ENCODE results near the gene WIPI1.

WIPI1 gene

GRCh38 chr17:68390888-68391545, 66.3 kb downstream of the WIPI1 start:
- H2BK5ac ChIP-seq (ENCODE audit: low read depth, low read length, poor library complexity, severe bottlenecking) = no peak overlapping the region
- H2AK5ac ChIP-seq (ENCODE audit: low read length, severe bottlenecking) = no peak overlapping the region
- peaks cover 5% of the 10 kb centered on the region for H3K9me3 ChIP-seq (ENCODE audit: control insufficient read depth, low read length)
- H3K14ac ChIP-seq (ENCODE audit: low read length in 2 of 2) = peak overlapping the region in 1 of 2 experiments; percentile 37
- H3K4me1 ChIP-seq (ENCODE audit: control insufficient read depth, insufficient read depth, low read depth, low read length) = peaks cover 5% of the 10 kb centered on the region
- H3K4ac ChIP-seq (ENCODE audit: low read depth in 1 of 2, low read length in 2 of 2) = peak overlapping the region in 1 of 2 experiments; percentile 50
- 86% methylated on average over 11 of the region's 11 CpGs for WGBS
- peak overlapping the region in 1 of 2 experiments; percentile 58 for H3K18ac ChIP-seq (ENCODE audit: low read depth in 1 of 2, low read length in 2 of 2)
- no peak overlapping the region for H2AFZ ChIP-seq (ENCODE audit: low read depth, low read length)
- peak overlapping the region; percentile 37 for H3K9ac ChIP-seq (ENCODE audit: low read length)
- peak overlapping the region; percentile 32 to 82 for H2BK12ac ChIP-seq (ENCODE audit: low read length in 2 of 2)
- H4K8ac ChIP-seq (ENCODE audit: low read length) = no peak overlapping the region
- H3K27ac ChIP-seq (ENCODE audit: low read length, poor library complexity, severe bottlenecking) = no peak overlapping the region
- H2BK15ac ChIP-seq (ENCODE audit: low read depth, poor library complexity, severe bottlenecking) = peak overlapping the region; percentile 18
- H3K36me3 ChIP-seq (ENCODE audit: control insufficient read depth in 1 of 2, insufficient read depth in 2 of 2, low read depth in 1 of 2, low read length in 2 of 2) = no peaks in the 10 kb centered on the region
- peak overlapping the region in 1 of 2 experiments; percentile 46 for H3K4me3 ChIP-seq (ENCODE audit: insufficient read depth in 1 of 2, low read depth in 1 of 2, low read length in 2 of 2)
- no peak overlapping the region for H2BK120ac ChIP-seq (ENCODE audit: low read depth, low read length)
- no peak overlapping the region for H3K4me2 ChIP-seq (ENCODE audit: low read length, poor library complexity, severe bottlenecking)
- no peaks in the 10 kb centered on the region for H3K79me1 ChIP-seq (replicated peaks; ENCODE audit: low read length, poor library complexity, severe bottlenecking)
- DNase-seq = no peak
- H3K27me3 ChIP-seq (ENCODE audit: control insufficient read depth in 1 of 2, insufficient read depth in 1 of 2, low read length in 2 of 2) = no peaks in the 10 kb centered on the region
- no peak overlapping the region for H4K91ac ChIP-seq (ENCODE audit: low read length)
- no peak overlapping the region for H3K23ac ChIP-seq (ENCODE audit: low read length in 2 of 2)

GRCh38 chr17:68389041-68389440, 68.3 kb downstream of the WIPI1 start:
- H3K4me2 ChIP-seq (ENCODE audit: low read length, poor library complexity, severe bottlenecking) = no peak overlapping the region
- no peak for DNase-seq
- no peak overlapping the region for H3K9ac ChIP-seq (ENCODE audit: low read length)
- H3K36me3 ChIP-seq (ENCODE audit: control insufficient read depth in 1 of 2, insufficient read depth in 2 of 2, low read depth in 1 of 2, low read length in 2 of 2) = no peaks in the 10 kb centered on the region
- peak overlapping the region in 1 of 2 experiments; percentile 53 for H3K4ac ChIP-seq (ENCODE audit: low read depth in 1 of 2, low read length in 2 of 2)
- H2BK120ac ChIP-seq (ENCODE audit: low read depth, low read length) = no peak overlapping the region
- peaks cover 8% of the 10 kb centered on the region for H3K4me1 ChIP-seq (ENCODE audit: control insufficient read depth, insufficient read depth, low read depth, low read length)
- H3K9me3 ChIP-seq (ENCODE audit: control insufficient read depth, low read length) = no peaks in the 10 kb centered on the region
- H2BK12ac ChIP-seq (ENCODE audit: low read length in 2 of 2) = peak overlapping the region; percentile 63 to 85
- H2AK5ac ChIP-seq (ENCODE audit: low read length, severe bottlenecking) = no peak overlapping the region
- H2BK15ac ChIP-seq (ENCODE audit: low read depth, poor library complexity, severe bottlenecking) = peak overlapping the region; percentile 91
- H4K91ac ChIP-seq (ENCODE audit: low read length) = peak overlapping the region; percentile 34
- no peak overlapping the region for H3K4me3 ChIP-seq (ENCODE audit: insufficient read depth in 1 of 2, low read depth in 1 of 2, low read length in 2 of 2)
- no peak overlapping the region for H2BK5ac ChIP-seq (ENCODE audit: low read depth, low read length, poor library complexity, severe bottlenecking)
- WGBS = 92% methylated on average over 3 of the region's 7 CpGs
- no peak overlapping the region for H2AFZ ChIP-seq (ENCODE audit: low read depth, low read length)
- no peaks in the 10 kb centered on the region for H3K27me3 ChIP-seq (ENCODE audit: control insufficient read depth in 1 of 2, insufficient read depth in 1 of 2, low read length in 2 of 2)
- no peak overlapping the region for H3K27ac ChIP-seq (ENCODE audit: low read length, poor library complexity, severe bottlenecking)
- H3K14ac ChIP-seq (ENCODE audit: low read length in 2 of 2) = no peak overlapping the region
- H3K79me1 ChIP-seq (replicated peaks; ENCODE audit: low read length, poor library complexity, severe bottlenecking) = no peaks in the 10 kb centered on the region
- H3K23ac ChIP-seq (ENCODE audit: low read length in 2 of 2) = no peak overlapping the region
- H3K18ac ChIP-seq (ENCODE audit: low read depth in 1 of 2, low read length in 2 of 2) = peak overlapping the region in 1 of 2 experiments; percentile 2
- H4K8ac ChIP-seq (ENCODE audit: low read length) = peak overlapping the region; percentile 27

GRCh38 chr17:68387435-68388218, 69.7 kb downstream of the WIPI1 start:
- peak overlapping the region; percentile 26 for H2BK15ac ChIP-seq (ENCODE audit: low read depth, poor library complexity, severe bottlenecking)
- 100% methylated on average over 5 of the region's 6 CpGs for WGBS
- H3K18ac ChIP-seq (ENCODE audit: low read depth in 1 of 2, low read length in 2 of 2) = peak overlapping the region; percentile 68 to 72
- H3K27me3 ChIP-seq (ENCODE audit: control insufficient read depth in 1 of 2, insufficient read depth in 1 of 2, low read length in 2 of 2) = no peaks in the 10 kb centered on the region
- H3K4me1 ChIP-seq (ENCODE audit: control insufficient read depth, insufficient read depth, low read depth, low read length) = peaks cover 15% of the 10 kb centered on the region
- H3K4ac ChIP-seq (ENCODE audit: low read depth in 1 of 2, low read length in 2 of 2) = peak overlapping the region; percentile 7 to 57
- H3K27ac ChIP-seq (ENCODE audit: low read length, poor library complexity, severe bottlenecking) = no peak overlapping the region
- H4K91ac ChIP-seq (ENCODE audit: low read length) = no peak overlapping the region
- H2BK120ac ChIP-seq (ENCODE audit: low read depth, low read length) = no peak overlapping the region
- H3K4me2 ChIP-seq (ENCODE audit: low read length, poor library complexity, severe bottlenecking) = no peak overlapping the region
- no peak overlapping the region for H2BK5ac ChIP-seq (ENCODE audit: low read depth, low read length, poor library complexity, severe bottlenecking)
- no peak overlapping the region for H2AK5ac ChIP-seq (ENCODE audit: low read length, severe bottlenecking)
- no peaks in the 10 kb centered on the region for H3K9me3 ChIP-seq (ENCODE audit: control insufficient read depth, low read length)
- H3K14ac ChIP-seq (ENCODE audit: low read length in 2 of 2) = no peak overlapping the region
- H3K79me1 ChIP-seq (replicated peaks; ENCODE audit: low read length, poor library complexity, severe bottlenecking) = no peaks in the 10 kb centered on the region
- no peak overlapping the region for H2AFZ ChIP-seq (ENCODE audit: low read depth, low read length)
- no peak overlapping the region for H3K23ac ChIP-seq (ENCODE audit: low read length in 2 of 2)
- H3K36me3 ChIP-seq (ENCODE audit: control insufficient read depth in 1 of 2, insufficient read depth in 2 of 2, low read depth in 1 of 2, low read length in 2 of 2) = no peaks in the 10 kb centered on the region
- H2BK12ac ChIP-seq (ENCODE audit: low read length in 2 of 2) = peak overlapping the region; percentile 35 to 37
- DNase-seq = no peak
- H3K9ac ChIP-seq (ENCODE audit: low read length) = no peak overlapping the region
- H4K8ac ChIP-seq (ENCODE audit: low read length) = no peak overlapping the region
- H3K4me3 ChIP-seq (ENCODE audit: insufficient read depth in 1 of 2, low read depth in 1 of 2, low read length in 2 of 2) = no peak overlapping the region

- no peak overlapping the region for H3K27ac ChIP-seq (ENCODE audit: low read length, poor library complexity, severe bottlenecking)
- peak overlapping the region; percentile 2 for H4K91ac ChIP-seq (ENCODE audit: low read length)
- no peak overlapping the region for H2BK5ac ChIP-seq (ENCODE audit: low read depth, low read length, poor library complexity, severe bottlenecking)
- H3K9ac ChIP-seq (ENCODE audit: low read length) = no peak overlapping the region
- H2BK120ac ChIP-seq (ENCODE audit: low read depth, low read length) = no peak overlapping the region
- H3K14ac ChIP-seq (ENCODE audit: low read length in 2 of 2) = no peak overlapping the region
- H2AFZ ChIP-seq (ENCODE audit: low read depth, low read length) = no peak overlapping the region
- H2BK15ac ChIP-seq (ENCODE audit: low read depth, poor library complexity, severe bottlenecking) = peak overlapping the region; percentile 82
- peak overlapping the region; percentile 55 to 93 for H3K18ac ChIP-seq (ENCODE audit: low read depth in 1 of 2, low read length in 2 of 2)
- no peak for DNase-seq
- H3K4ac ChIP-seq (ENCODE audit: low read depth in 1 of 2, low read length in 2 of 2) = peak overlapping the region; percentile 68 to 74
- H4K8ac ChIP-seq (ENCODE audit: low read length) = peak overlapping the region; percentile 71
- no peak overlapping the region for H3K23ac ChIP-seq (ENCODE audit: low read length in 2 of 2)
- no peaks in the 10 kb centered on the region for H3K79me1 ChIP-seq (replicated peaks; ENCODE audit: low read length, poor library complexity, severe bottlenecking)
- no peak overlapping the region for H3K4me3 ChIP-seq (ENCODE audit: insufficient read depth in 1 of 2, low read depth in 1 of 2, low read length in 2 of 2)
- H3K4me2 ChIP-seq (ENCODE audit: low read length, poor library complexity, severe bottlenecking) = no peak overlapping the region
- H3K4me1 ChIP-seq (ENCODE audit: control insufficient read depth, insufficient read depth, low read depth, low read length) = peaks cover 17% of the 10 kb centered on the region
- WGBS = 94% methylated on average over 8 of the region's 8 CpGs
- peak overlapping the region; percentile 85 to 86 for H2BK12ac ChIP-seq (ENCODE audit: low read length in 2 of 2)
- no peaks in the 10 kb centered on the region for H3K9me3 ChIP-seq (ENCODE audit: control insufficient read depth, low read length)
- no peaks in the 10 kb centered on the region for H3K27me3 ChIP-seq (ENCODE audit: control insufficient read depth in 1 of 2, insufficient read depth in 1 of 2, low read length in 2 of 2)
- no peaks in the 10 kb centered on the region for H3K36me3 ChIP-seq (ENCODE audit: control insufficient read depth in 1 of 2, insufficient read depth in 2 of 2, low read depth in 1 of 2, low read length in 2 of 2)
- no peak overlapping the region for H2AK5ac ChIP-seq (ENCODE audit: low read length, severe bottlenecking)
Observed at GRCh38 chr17:68385490-68386215, 71.6 kb downstream of the WIPI1 start.
